Osteoblast (primary cell): Measurements from ENCODE around the gene LRRTM1. TPM values are rescaled to one million over a fixed set of nuclear protein-coding genes. Genes with fewer than 3 reads are reported as not detected.

Source experiments
- DNase-seq: peaks from one replicate; pipeline ENCODE4 v3.0.0; 2011; ENCODE audit warnings: low spot score, mixed read lengths; ENCODE audit not compliant: insufficient read length; ENCODE audit errors: missing footprints
- H2AFZ ChIP-seq: 2 replicates; pipeline ENCODE4 v1.6.0; 2011; ENCODE audit warnings: mild to moderate bottlenecking, low read length
- H3K27ac ChIP-seq: 2 replicates; pipeline ENCODE4 v1.5.1; 2011; ENCODE audit warnings: mild to moderate bottlenecking, low read depth, low read length, moderate library complexity
- H3K27me3 ChIP-seq: 2 replicates; pipeline ENCODE4 v1.6.0; 2012; ENCODE audit warnings: mild to moderate bottlenecking, control low read depth, inconsistent platforms, low read length, moderate library complexity; ENCODE audit not compliant: insufficient read depth
- H3K36me3 ChIP-seq: 2 replicates; pipeline ENCODE4 v1.5.1; 2011; ENCODE audit warnings: mild to moderate bottlenecking, low read length, control low read depth, moderate library complexity; ENCODE audit not compliant: insufficient read depth
- H3K4me1 ChIP-seq: 2 replicates; pipeline ENCODE4 v1.5.1; 2011; ENCODE audit warnings: mild to moderate bottlenecking, low read length, control low read depth, moderate library complexity; ENCODE audit not compliant: insufficient read depth
- H3K4me2 ChIP-seq: 2 replicates; pipeline ENCODE4 v1.6.0; 2011; ENCODE audit warnings: mild to moderate bottlenecking, low read length; ENCODE audit not compliant: insufficient read depth
- H3K4me3 ChIP-seq: fragments of 200-600 bp; sonication (generic); 3 replicates; pipeline ENCODE4 v1.5.1; 2012; ENCODE audit warnings: mild to moderate bottlenecking, low read length, inconsistent platforms; ENCODE audit not compliant: insufficient read depth
- H3K79me2 ChIP-seq: 2 replicates; pipeline ENCODE4 v1.6.0; 2012; ENCODE audit warnings: mild to moderate bottlenecking, low read length, control low read depth, inconsistent platforms; ENCODE audit not compliant: insufficient read depth
- H3K9me3 ChIP-seq: 2 replicates; pipeline ENCODE4 v1.5.1; 2011; ENCODE audit warnings: low read depth, low read length, control low read depth
- H4K20me1 ChIP-seq: 2 replicates; pipeline ENCODE4 v1.6.0; 2012; ENCODE audit warnings: mild to moderate bottlenecking, low read length, control low read depth; ENCODE audit not compliant: insufficient read depth
- CTCF ChIP-seq: IDR thresholded peaks from 2 replicates; pipeline ENCODE4 v1.5.1; 2011; ENCODE audit warnings: mild to moderate bottlenecking, low read depth, low read length, moderate library complexity; ENCODE audit errors: extremely low read depth
- total RNA-seq: library from RNA; depleted of rRNA; stranded (reverse); fragments of >200 nt; gene quantifications from 2 replicates; pipeline ENCODE4 v1.2.3, GENCODE V29; 2012

The LRRTM1 gene
- total RNA-seq, 1 donor = not detected

GRCh38 chr2:80326214-80326613, 21.7 kb upstream of the LRRTM1 start:
- H3K9me3 ChIP-seq = no peaks in the 10 kb centered on the region
- no peaks in the 10 kb centered on the region for H3K36me3 ChIP-seq
- H2AFZ ChIP-seq = no peak overlapping the region
- H3K4me2 ChIP-seq = no peak overlapping the region
- no peak overlapping the region for H3K4me3 ChIP-seq
- no peaks in the 10 kb centered on the region for H4K20me1 ChIP-seq
- DNase-seq = no peak
- no peaks in the 10 kb centered on the region for H3K27me3 ChIP-seq
- no peaks in the 10 kb centered on the region for H3K4me1 ChIP-seq
- peak; percentile 27 for TF ChIP-seq CTCF
- H3K79me2 ChIP-seq = no peaks in the 10 kb centered on the region
- H3K27ac ChIP-seq = no peak overlapping the region

DNA sequence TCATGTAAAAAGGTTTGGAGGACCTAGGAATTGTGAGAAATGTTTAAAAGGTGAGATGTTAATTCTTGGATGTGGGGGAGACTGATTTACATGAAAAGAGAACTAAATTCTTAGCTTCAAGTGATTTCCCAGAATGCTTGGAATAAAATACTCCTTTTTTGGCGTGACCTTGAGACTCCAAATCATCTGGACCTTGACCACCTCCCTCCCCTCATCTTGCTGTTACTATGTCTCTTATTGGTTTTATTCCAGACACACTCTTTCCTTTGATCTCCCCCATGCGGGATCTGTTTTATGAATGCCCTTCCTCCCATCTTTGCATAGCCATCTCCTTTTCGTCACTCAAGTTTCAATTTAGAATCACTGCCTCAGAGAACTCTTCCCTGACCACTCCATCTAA, 20.0 kb upstream of the LRRTM1 start:
- Histone ChIP-seq H3K27me3 (no peaks in the 10 kb centered on the region), H3K79me2 (no peaks in the 10 kb centered on the region)
- TF ChIP-seq CTCF = no peak

DNA sequence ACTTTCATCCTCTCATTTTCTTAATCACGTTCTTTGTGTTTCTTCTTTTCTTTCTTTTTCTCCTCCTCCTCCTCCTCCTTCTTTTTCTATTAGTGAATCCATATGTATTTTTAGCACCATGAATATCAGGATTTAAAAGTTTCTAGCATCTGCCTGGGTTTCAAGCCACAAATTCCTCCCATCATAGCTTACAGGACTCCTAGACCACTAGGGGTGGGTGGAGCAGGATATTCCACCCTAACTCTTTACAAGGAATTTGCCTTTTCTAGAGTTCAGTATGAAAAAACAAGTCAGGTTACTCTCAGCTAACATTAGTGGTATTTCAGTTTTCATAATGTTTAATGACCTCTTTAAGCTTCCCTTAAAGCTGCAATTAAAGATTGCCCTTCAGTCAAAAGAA, 19.1 kb upstream of the LRRTM1 start:
- Histone ChIP-seq H4K20me1 (no peaks in the 10 kb centered on the region), H3K36me3 (no peaks in the 10 kb centered on the region), H3K27me3 (no peaks in the 10 kb centered on the region), H3K4me1 (no peaks in the 10 kb centered on the region), H3K79me2 (no peaks in the 10 kb centered on the region), H3K4me3 (no peak overlapping the region), H3K9me3 (no peaks in the 10 kb centered on the region), H3K27ac (no peak overlapping the region), H2AFZ (no peak overlapping the region), H3K4me2 (no peak overlapping the region)
- no peak for TF ChIP-seq CTCF
- no peak for DNase-seq

More for the DNA sequence above, 20.0 kb upstream of the LRRTM1 start:
- no peak overlapping the region for H3K4me3 ChIP-seq
- H4K20me1 ChIP-seq = no peaks in the 10 kb centered on the region
- H3K27ac ChIP-seq = no peak overlapping the region
- H3K4me2 ChIP-seq = no peak overlapping the region
- no peak overlapping the region for H2AFZ ChIP-seq
- H3K9me3 ChIP-seq = no peaks in the 10 kb centered on the region
- no peaks in the 10 kb centered on the region for H3K4me1 ChIP-seq
- no peak for DNase-seq
- no peaks in the 10 kb centered on the region for H3K36me3 ChIP-seq

DNA sequence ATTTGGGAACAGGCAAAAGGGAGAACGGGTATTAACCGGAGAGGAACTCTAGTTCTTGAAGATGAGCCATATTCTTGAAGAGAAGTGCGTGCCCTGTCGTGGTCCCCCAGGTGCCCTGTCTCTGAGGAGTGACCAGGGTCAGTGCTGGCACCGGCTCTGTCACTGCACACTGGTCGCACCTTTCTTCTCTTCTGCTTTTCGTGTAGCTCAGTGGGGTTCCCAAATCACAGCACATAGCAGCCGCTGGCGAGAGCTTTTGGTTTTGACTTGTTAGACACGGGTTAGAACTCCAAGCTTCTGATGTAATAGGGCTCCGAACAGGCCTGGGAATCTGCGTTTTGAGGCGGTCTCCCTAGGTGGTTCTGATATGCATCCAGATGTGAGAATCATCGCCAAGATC, 18.4 kb upstream of the LRRTM1 start:
- Histone ChIP-seq H3K27me3 (no peaks in the 10 kb centered on the region), H3K27ac (no peak overlapping the region), H3K4me2 (no peak overlapping the region), H3K36me3 (no peaks in the 10 kb centered on the region), H3K9me3 (no peaks in the 10 kb centered on the region), H3K79me2 (no peaks in the 10 kb centered on the region), H2AFZ (no peak overlapping the region), H3K4me3 (no peak overlapping the region), H4K20me1 (no peaks in the 10 kb centered on the region), H3K4me1 (no peaks in the 10 kb centered on the region)
- TF ChIP-seq CTCF = no peak
- no peak for DNase-seq
